HG02943 (cell line): ENCODE data around the gene TULP4.
A peak's percentile ranks its signal among the peaks of the same experiment; 100 is the strongest.

ENCODE experiments used
- ATAC-seq: cut with Tn5 transposase; IDR thresholded peaks from one replicate; pipeline ENCODE4 v1.9.1; 2021; ENCODE audit warnings: mild to moderate bottlenecking, low read depth, moderate library complexity; ENCODE audit not compliant: unreplicated experiment

Gene TULP4, protein sequence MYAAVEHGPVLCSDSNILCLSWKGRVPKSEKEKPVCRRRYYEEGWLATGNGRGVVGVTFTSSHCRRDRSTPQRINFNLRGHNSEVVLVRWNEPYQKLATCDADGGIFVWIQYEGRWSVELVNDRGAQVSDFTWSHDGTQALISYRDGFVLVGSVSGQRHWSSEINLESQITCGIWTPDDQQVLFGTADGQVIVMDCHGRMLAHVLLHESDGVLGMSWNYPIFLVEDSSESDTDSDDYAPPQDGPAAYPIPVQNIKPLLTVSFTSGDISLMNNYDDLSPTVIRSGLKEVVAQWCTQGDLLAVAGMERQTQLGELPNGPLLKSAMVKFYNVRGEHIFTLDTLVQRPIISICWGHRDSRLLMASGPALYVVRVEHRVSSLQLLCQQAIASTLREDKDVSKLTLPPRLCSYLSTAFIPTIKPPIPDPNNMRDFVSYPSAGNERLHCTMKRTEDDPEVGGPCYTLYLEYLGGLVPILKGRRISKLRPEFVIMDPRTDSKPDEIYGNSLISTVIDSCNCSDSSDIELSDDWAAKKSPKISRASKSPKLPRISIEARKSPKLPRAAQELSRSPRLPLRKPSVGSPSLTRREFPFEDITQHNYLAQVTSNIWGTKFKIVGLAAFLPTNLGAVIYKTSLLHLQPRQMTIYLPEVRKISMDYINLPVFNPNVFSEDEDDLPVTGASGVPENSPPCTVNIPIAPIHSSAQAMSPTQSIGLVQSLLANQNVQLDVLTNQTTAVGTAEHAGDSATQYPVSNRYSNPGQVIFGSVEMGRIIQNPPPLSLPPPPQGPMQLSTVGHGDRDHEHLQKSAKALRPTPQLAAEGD (N-terminal part only)

GRCh38 chr6:158312165-158312564, at the start of gene TULP4:
Gene TULP4 (plus strand): TSS chr6:158312465. CDS start chr6:158314017, 1,552 bp downstream.
- no peak for ATAC-seq

GRCh38 chr6:158262755-158263154, 49.5 kb upstream of the TULP4 start:
- no peak for ATAC-seq

DNA sequence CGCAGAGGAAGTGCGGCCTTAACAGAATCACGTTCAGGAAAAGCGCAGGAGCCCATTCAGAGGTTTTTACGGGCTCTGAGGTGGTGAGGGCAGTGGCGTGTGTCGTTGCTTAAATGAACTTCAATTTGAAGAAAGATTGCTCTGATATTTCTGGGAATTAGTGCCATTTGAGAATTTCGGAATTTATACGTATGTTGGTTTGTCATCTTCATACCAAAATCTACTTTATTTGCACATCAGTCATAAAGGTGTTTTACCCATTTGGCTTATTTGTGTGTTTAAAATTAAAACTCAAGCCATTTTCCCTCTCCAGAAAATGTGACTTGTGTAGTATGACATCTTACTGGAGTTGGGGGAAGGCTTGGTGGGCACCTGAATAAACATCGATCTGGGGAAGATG, 48.1 kb upstream of the TULP4 start:
- no peak for ATAC-seq

GRCh38 chr6:158266131-158266530, 46.1 kb upstream of the TULP4 start:
- ATAC-seq, result no peak

DNA sequence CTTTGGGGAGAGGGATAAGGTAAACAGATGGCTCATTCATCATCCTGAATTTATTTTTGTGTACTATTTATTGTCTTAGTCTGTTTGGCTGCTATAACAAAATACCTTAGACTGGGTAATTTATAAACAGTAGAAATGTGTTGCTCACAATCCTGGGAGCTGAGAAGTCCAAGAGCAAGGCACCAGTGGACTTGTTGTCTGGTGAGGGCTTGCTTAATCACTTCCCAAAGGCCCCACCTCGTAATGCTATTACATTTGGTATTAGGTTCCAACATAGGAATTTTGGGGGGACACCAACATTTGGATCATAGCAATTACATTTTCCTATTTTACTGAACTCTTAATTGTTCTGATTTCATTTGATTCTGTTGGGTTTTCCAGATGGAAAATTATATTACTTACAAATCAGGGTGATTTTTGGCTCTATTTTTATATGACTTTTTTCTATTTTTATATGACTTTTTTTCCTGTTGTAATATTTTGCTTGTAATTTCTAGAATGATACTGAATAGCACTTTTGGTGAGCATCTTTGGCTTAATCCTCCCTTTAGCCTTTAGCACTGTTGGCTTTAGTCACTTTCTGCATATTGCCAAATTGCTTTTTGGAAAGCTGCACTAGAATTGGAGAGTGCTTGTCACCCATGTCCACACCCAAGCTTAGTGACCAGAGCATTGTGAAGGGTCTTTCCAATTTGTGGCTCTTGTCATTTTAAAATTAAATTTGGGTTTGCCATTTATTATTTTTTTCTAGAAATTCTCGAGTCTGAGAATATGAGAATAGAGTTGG, 43.7 kb upstream of the TULP4 start:
- no peak for ATAC-seq

DNA sequence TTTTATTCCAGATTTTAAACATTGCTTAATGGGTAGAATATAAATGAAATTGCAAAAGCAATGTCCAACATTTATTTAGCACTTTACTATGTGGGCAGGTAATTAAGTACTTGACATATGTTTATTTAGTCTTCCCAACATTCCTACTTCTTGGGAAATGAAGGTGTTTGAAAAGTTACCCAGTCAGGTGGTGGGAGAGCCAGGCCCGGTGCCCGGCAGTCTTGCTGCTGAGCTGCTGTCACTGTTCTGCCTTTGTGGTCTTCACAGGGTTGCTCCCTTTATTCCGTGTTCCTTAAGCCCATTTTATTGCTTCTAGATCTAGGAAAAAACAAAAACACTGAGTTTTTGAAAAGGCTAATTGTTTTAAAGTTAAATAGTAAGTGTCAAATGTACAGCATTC, 42.6 kb upstream of the TULP4 start:
- ATAC-seq, result no peak

- ATAC-seq, result no peak
Observed at GRCh38 chr6:158270389-158271127, 41.7 kb upstream of the TULP4 start.

DNA sequence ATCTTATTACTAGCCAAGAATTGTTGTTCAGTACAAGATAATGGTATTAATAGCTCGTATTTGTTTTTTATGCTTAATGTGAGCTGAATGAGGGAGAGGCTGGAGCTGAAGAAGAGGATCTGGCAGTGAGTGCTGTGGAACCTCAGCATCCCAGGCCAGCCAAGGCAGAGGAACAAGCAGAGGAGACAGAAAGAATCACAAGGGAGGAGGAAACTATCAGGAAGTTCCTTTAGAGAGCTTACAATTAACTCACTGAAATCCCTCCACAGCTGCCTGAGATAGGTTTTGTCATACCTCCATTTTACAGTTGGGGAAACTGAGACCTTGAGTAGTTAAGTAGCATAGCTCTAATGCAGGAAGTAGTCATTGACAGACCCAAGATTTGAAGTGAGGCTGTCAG, 39.9 kb upstream of the TULP4 start:
- ATAC-seq, result no peak

GRCh38 chr6:158278004-158278403, 34.3 kb upstream of the TULP4 start:
- no peak for ATAC-seq

DNA sequence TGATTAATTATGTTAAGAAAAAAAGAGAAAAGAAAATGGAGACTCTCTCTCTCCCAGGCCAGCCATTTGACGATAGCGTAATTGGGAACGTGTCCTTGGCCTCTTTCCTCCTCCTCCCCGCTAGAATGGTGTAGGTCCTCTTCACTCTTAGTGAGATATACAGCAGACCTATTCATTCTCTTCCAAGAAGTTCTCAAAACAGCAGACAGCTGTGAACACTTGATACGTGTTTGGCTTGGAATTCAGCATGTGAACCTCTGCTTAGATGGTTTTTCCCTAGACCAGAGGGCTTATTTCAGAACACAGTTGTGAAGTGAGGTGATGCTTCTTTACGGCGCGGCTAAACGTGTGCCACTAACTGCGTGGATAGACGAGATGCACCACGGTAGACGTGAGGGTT, 32.6 kb upstream of the TULP4 start:
- no peak for ATAC-seq

- no peak for ATAC-seq
Observed at GRCh38 chr6:158283304-158283980, 28.8 kb upstream of the TULP4 start.

DNA sequence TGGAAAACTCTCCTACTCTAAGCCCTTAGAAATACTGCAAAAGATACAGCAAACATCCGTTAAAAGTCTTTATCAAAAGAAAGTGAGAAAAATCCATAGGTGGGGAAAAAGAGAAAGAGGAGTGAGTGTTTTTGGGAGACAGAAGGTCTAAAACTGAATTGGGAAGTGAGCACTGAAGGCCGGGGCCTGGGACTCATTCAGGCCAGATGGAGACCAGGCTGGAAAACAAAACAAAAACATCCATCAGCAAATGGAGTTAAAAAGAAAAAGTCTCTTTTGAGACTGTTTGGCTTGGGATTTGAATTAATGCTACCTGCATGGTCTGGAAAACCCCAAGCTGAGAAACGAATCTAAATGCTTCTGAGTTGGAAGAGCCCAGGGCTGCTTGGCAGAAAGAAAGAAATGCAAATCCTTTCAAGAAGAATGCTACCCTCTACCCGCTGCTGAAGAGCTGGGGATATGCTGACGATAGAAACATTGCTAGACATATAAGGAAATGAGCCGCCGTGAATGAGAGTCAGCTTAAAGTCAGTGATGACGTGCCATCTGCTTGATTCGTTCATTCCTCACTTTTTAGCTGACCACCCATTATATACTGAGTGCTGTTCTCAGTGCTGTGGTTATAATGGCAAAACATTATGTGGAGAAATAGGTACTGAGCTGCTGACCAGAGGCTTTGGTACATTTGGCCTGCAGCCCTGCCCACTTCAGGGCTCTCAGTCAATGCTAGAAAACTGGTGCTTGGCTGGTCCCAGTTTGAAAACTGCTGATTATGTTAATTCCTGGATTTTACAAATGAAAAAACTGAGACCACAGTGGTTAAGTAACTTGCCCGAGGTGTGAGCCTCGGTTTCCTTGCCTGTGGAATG, 28.0 kb upstream of the TULP4 start:
- ATAC-seq, result no peak

GRCh38 chr6:158284876-158285655, 27.2 kb upstream of the TULP4 start:
- no peak for ATAC-seq

GRCh38 chr6:158285656-158286021, 26.6 kb upstream of the TULP4 start:
- no peak for ATAC-seq

- no peak for ATAC-seq
Observed at GRCh38 chr6:158286413-158286812, 25.9 kb upstream of the TULP4 start.

DNA sequence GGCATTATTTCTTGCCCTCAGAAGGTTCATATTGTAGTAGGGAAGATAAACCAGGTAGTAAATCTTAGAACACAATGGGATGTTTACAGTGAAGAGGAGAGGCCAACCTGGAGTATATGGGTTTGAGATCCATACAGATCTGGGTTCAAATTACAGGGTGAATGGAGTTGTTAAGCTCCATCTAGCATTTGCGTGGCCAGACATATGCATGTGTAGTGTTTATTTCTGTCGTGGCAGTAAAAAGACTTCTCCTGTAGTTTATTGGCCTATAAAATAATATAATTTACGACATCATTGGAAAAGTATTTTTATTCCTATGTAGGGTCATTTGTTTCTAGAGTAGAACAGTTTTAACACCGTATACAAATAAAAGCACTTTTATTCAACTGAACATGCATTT, 25.2 kb upstream of the TULP4 start:
- no peak for ATAC-seq

GRCh38 chr6:158290040-158290439, 22.2 kb upstream of the TULP4 start:
- peak; percentile 60 for ATAC-seq

GRCh38 chr6:158290659-158291058, 21.6 kb upstream of the TULP4 start:
- ATAC-seq, result peak; percentile 76
